Astrocyte (in vitro differentiated cells and primary cell): ENCODE measurements around the gene TNKS1BP1. TPM values are rescaled to one million over a fixed set of nuclear protein-coding genes. Genes with fewer than 3 reads are reported as not detected.
A peak's percentile ranks its signal among the peaks of the same experiment; 100 is the strongest.

Source experiments
- DNase-seq: peaks from one replicate; pipeline ENCODE4 v3.0.0-alpha.2; 2010; ENCODE audit warnings: low read depth
- FAIRE-seq: peaks from 2 replicates; lab custom pipeline; 2011; peaks lifted over from hg19 to GRCh38; lab: Jason Lieb, UNC
- H2AFZ ChIP-seq: 2 replicates; pipeline ENCODE4 v1.6.0; 2012; ENCODE audit warnings: low read depth, low read length, inconsistent platforms
- H3K27ac ChIP-seq: 2 replicates; pipeline ENCODE4 v1.5.1; 2011; ENCODE audit warnings: low read depth, low read length, inconsistent platforms
- H3K27me3 ChIP-seq: 2 replicates; pipeline ENCODE4 v1.6.0; 2011; ENCODE audit warnings: low read length, inconsistent platforms; ENCODE audit not compliant: insufficient read depth
- H3K36me3 ChIP-seq: 2 replicates; pipeline ENCODE4 v1.5.1; 2011; ENCODE audit warnings: low read length, inconsistent platforms; ENCODE audit not compliant: insufficient read depth
- H3K4me1 ChIP-seq: 2 replicates; pipeline ENCODE4 v1.5.1; 2011; ENCODE audit warnings: low read length, inconsistent platforms; ENCODE audit not compliant: insufficient read depth
- H3K4me2 ChIP-seq: 2 replicates; pipeline ENCODE4 v1.6.0; 2012; ENCODE audit warnings: low read length, inconsistent platforms
- H3K4me3 ChIP-seq: 2 replicates; pipeline ENCODE4 v1.5.1; 2011; ENCODE audit warnings: low read depth, mild to moderate bottlenecking, low read length, inconsistent platforms; ENCODE audit not compliant: insufficient read depth
- H3K79me2 ChIP-seq: 2 replicates; pipeline ENCODE4 v1.6.0; 2012; ENCODE audit warnings: mild to moderate bottlenecking, low read length, inconsistent platforms; ENCODE audit not compliant: insufficient read depth
- H3K9ac ChIP-seq: 2 replicates; pipeline ENCODE4 v1.6.0; 2012; ENCODE audit warnings: mild to moderate bottlenecking, low read length, inconsistent platforms
- H3K9me3 ChIP-seq: 2 replicates; pipeline ENCODE4 v1.5.1; 2012; ENCODE audit warnings: low read depth, mild to moderate bottlenecking, low read length, inconsistent platforms; ENCODE audit not compliant: insufficient read depth
- H4K20me1 ChIP-seq: 2 replicates; pipeline ENCODE4 v1.6.0; 2012; ENCODE audit warnings: low read length, inconsistent platforms; ENCODE audit not compliant: insufficient read depth
- H3K27ac Mint-ChIP-seq: one replicate; pipeline ENCODE4 v1.8.0; 2021; ENCODE audit warnings: mild to moderate bottlenecking, mixed read lengths; ENCODE audit not compliant: unreplicated experiment
- H3K27me3 Mint-ChIP-seq: one replicate; pipeline ENCODE4 v1.8.0; 2021; ENCODE audit warnings: low read depth, mixed read lengths; ENCODE audit not compliant: unreplicated experiment
- H3K36me3 Mint-ChIP-seq: one replicate; pipeline ENCODE4 v1.8.0; 2021; ENCODE audit warnings: low read depth, mixed read lengths; ENCODE audit not compliant: unreplicated experiment
- H3K4me1 Mint-ChIP-seq: one replicate; pipeline ENCODE4 v1.8.0; 2021; ENCODE audit warnings: low read depth, mixed read lengths; ENCODE audit not compliant: unreplicated experiment
- H3K4me3 Mint-ChIP-seq: one replicate; pipeline ENCODE4 v1.8.0; 2021; ENCODE audit warnings: mild to moderate bottlenecking, moderate library complexity, mixed read lengths; ENCODE audit not compliant: unreplicated experiment
- H3K9me3 Mint-ChIP-seq: one replicate; pipeline ENCODE4 v1.8.0; 2021; ENCODE audit warnings: mild to moderate bottlenecking, mixed read lengths; ENCODE audit not compliant: unreplicated experiment
- CTCF ChIP-seq: IDR thresholded peaks from 2 replicates; pipeline ENCODE4 v1.5.1; 2011; ENCODE audit warnings: low read depth, mild to moderate bottlenecking, inconsistent platforms, low read length, moderate library complexity; ENCODE audit not compliant: insufficient read depth
- EZH2 ChIP-seq: IDR thresholded peaks from 2 replicates; pipeline ENCODE4 v1.6.1; 2012; ENCODE audit warnings: mild to moderate bottlenecking, low read length, inconsistent platforms; ENCODE audit not compliant: insufficient read depth
- total RNA-seq: library from RNA; stranded (reverse); gene quantifications from 2 replicates; pipeline ENCODE4 v1.2.1, GENCODE V29; 2021

TNKS1BP1 gene
- total RNA-seq, 1 donor from 2014 or later, result 149 TPM

- Histone ChIP-seq H3K4me3 (peak overlapping the region; percentile 59), H3K4me1 (peaks cover 48% of the 10 kb centered on the region), H3K27me3 (no peaks in the 10 kb centered on the region), H3K9me3 (no peaks in the 10 kb centered on the region), H3K4me2 (peak overlapping the region; percentile 99), H3K79me2 (peaks cover 74% of the 10 kb centered on the region), H3K27ac (peak overlapping the region; percentile 89), H4K20me1 (peaks cover 82% of the 10 kb centered on the region), H2AFZ (peak overlapping the region; percentile 27), H3K9ac (peak overlapping the region; percentile 87), H3K36me3 (peaks cover 22% of the 10 kb centered on the region)
- Mint-ChIP-seq H3K4me1 (peaks cover 44% of the 10 kb centered on the region), H3K4me3 (peak overlapping the region; percentile 74), H3K27me3 (no peaks in the 10 kb centered on the region), H3K9me3 (no peaks in the 10 kb centered on the region), H3K36me3 (peaks cover 40% of the 10 kb centered on the region), H3K27ac (peak overlapping the region; percentile 84)
- TF ChIP-seq CTCF (no peak), EZH2 (no peak)
- FAIRE-seq (peak; percentile 32), DNase-seq (peak; percentile 95)
Observed at GRCh38 chr11:57311109-57311936, 13.4 kb downstream of the TNKS1BP1 start.

- peaks cover 44% of the 10 kb centered on the region for H3K4me1 ChIP-seq
- H3K36me3 ChIP-seq, result peaks cover 22% of the 10 kb centered on the region
- H3K9me3 ChIP-seq, result no peaks in the 10 kb centered on the region
- Mint-ChIP-seq H3K4me1 (peaks cover 47% of the 10 kb centered on the region), H3K9me3 (no peaks in the 10 kb centered on the region), H3K27me3 (no peaks in the 10 kb centered on the region), H3K27ac (peak overlapping the region; percentile 84), H3K36me3 (peaks cover 40% of the 10 kb centered on the region), H3K4me3 (peak overlapping the region; percentile 74)
- no peaks in the 10 kb centered on the region for H3K27me3 ChIP-seq
- peak overlapping the region; percentile 87 for H3K9ac ChIP-seq
- FAIRE-seq (no peak), DNase-seq (no peak)
- peak overlapping the region; percentile 99 for H3K4me2 ChIP-seq
- H2AFZ ChIP-seq, result peak overlapping the region; percentile 27
- TF ChIP-seq EZH2 (no peak), CTCF (no peak)
- peak overlapping the region; percentile 59 for H3K4me3 ChIP-seq
- peak overlapping the region; percentile 89 for H3K27ac ChIP-seq
- peaks cover 80% of the 10 kb centered on the region for H4K20me1 ChIP-seq
- H3K79me2 ChIP-seq, result peaks cover 76% of the 10 kb centered on the region
Observed at GRCh38 chr11:57310630-57311086, 14.1 kb downstream of the TNKS1BP1 start.
